GM13976 (cell line): ENCODE data around the gene AKIRIN2.

Experiments used
- DNase-seq: peaks from one replicate; pipeline ENCODE4 v3.0.0; 2012; ENCODE audit warnings: low spot score
- in situ Hi-C: fragments of 300-500 bp; cut with MboI; formaldehyde crosslinking; loops from one replicate; pipeline ENCODE4 v1.12.0; 2022; ENCODE audit warnings: low sequenced_read_pairs, mixed read lengths, inconsistent platforms; ENCODE audit not compliant: unreplicated experiment
- TF ChIP-seq, protein P1 (sequence below): IDR thresholded peaks from 2 replicates; pipeline ENCODE4 v1.5.1; 2012; ENCODE audit warnings: borderline replicate concordance, mild to moderate bottlenecking; ENCODE audit not compliant: insufficient read depth; ENCODE audit errors: extremely low read depth, missing control alignments, control extremely low read depth

Gene AKIRIN2

DNA sequence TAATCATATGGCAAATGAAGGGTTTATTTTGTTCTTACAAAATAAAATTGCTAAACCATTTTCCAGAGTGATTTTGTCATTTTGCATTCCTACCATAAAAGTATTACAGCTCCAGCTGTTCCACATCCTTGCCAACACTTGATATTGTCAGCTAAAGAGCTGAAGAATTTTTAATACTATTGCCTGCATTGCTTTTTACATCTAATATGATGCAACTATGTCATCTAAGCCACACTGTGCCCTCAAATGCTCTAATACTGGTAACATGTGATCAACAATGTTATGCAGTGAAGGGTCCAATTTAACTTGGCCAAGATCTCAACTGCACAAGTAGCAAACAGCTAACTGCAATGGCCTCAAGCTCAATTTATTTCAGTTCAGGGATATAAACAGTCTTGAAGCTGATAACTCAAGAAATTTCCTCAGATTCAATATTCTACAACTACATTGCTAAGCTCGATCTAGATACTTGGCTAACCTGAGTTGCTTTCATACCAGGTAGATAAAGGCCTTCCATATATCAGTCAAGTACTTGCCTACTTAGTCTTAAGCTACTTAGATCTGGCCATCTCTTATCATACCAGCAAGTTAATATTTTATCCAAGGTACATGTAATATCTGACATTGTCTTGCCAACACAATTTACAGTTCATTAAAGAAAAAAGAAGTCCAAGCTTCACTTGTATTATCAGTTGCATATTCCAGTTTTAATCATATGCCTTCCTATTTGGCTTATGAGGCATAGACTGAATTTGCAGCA, 17.0 kb downstream of the AKIRIN2 start:
- TF ChIP-seq, protein P1, sequence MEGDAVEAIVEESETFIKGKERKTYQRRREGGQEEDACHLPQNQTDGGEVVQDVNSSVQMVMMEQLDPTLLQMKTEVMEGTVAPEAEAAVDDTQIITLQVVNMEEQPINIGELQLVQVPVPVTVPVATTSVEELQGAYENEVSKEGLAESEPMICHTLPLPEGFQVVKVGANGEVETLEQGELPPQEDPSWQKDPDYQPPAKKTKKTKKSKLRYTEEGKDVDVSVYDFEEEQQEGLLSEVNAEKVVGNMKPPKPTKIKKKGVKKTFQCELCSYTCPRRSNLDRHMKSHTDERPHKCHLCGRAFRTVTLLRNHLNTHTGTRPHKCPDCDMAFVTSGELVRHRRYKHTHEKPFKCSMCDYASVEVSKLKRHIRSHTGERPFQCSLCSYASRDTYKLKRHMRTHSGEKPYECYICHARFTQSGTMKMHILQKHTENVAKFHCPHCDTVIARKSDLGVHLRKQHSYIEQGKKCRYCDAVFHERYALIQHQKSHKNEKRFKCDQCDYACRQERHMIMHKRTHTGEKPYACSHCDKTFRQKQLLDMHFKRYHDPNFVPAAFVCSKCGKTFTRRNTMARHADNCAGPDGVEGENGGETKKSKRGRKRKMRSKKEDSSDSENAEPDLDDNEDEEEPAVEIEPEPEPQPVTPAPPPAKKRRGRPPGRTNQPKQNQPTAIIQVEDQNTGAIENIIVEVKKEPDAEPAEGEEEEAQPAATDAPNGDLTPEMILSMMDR = no peak
- in situ Hi-C loops = no loop called here
- no peak for DNase-seq

- in situ Hi-C loops = no loop called here
- TF ChIP-seq, protein P1 = no peak
- DNase-seq = no peak
Measured at GRCh38 chr6:87683890-87684289, 18.1 kb downstream of the AKIRIN2 start.

DNA sequence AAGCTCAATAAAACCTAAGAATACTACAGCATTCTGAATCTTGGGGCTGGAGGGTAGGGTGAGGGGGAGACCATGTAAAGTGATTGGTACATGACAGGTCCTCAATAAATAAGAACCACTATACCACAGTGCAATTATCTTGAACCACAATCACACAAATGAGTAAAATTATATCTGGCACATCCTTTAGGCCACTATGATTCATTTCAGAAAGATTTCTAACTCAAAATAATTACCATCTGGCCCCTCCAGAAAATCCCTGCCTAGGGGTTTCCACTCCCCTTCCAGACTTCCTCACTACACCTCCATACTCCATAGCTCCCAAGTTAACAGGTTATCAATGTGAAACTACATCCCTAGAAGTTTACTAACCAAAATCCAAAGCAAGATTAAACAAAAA, 19.7 kb downstream of the AKIRIN2 start:
- in situ Hi-C loops = no loop called here
- TF ChIP-seq, protein P1 = no peak
- no peak for DNase-seq

DNA sequence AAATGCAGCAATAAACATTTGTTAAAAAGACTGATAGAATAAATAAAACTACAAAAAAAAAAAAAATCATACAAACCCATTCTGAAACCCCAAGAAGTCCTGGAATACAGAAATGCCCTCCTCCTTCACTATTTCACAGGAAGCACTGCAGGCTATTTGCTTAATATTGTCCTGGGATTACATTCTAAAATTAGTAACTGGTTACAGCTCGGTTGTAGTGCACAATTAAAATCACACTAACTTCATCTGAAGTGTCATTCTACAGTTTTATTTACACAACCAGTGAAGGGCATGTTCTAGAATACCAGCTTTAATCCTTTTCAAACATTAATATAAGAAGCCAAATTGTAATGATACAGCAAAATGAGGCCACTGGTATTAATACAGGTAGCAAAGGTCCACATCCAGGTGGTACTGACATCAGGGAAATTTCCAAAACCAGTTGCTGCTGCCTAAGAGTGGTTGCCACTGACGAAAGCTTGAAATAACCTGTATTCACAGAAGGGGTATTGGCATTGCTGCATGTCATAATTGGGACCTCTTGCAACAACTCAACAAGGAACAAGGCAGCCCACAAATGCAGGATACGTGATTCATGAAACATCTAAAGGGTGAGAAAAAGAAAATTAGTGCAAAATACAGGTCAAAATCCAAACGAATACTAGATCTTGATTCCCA, 26.9 kb downstream of the AKIRIN2 start:
- DNase-seq = no peak
- in situ Hi-C loops = no loop called here
- TF ChIP-seq, protein P1 = no peak

DNA sequence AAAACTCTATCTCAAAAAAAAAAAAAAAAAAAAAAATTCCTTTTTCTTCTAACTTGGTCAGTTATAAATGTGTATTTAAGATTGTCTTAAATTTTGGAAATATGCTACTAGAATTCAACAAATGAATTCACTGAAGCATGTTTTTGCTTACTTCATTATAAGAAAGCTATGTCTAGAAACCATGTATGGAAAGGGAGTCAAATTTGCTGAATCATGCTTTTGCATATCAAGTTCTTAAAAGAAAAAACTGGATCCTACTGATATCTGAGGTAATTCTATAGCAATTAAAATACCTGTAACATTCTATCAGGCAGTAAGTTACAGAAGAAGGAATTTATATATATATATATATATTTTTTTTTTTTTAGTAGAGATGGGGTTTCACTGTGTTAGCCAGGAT, 27.7 kb downstream of the AKIRIN2 start:
- TF ChIP-seq, protein P1 = no peak
- DNase-seq = no peak

DNA sequence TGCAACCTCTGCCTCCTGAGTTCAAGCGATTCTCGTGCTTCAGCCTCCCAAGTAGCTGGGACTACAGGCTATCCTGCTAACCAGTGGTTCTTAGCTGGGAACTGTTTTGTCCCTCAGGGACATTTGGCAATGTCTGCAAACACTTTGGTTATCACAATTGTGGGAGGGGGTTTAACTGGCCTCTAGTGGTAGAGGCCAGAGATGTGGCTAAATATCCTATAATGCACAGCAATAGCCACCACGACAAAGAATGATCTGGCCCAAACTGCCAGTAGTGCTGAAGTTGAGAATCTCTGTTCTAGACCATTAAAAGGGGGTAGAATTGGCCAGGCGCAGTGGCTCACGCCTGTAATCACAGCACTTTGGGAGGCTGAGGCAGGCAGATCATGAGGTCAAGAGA, 28.8 kb downstream of the AKIRIN2 start:
- TF ChIP-seq, protein P1 = no peak
- in situ Hi-C loops = no loop called here
- DNase-seq = no peak

More for the DNA sequence above, 27.7 kb downstream of the AKIRIN2 start:
- in situ Hi-C loops = no loop called here
